K562 (cell line): ENCODE data around the gene ITGB3BP. TPM values are rescaled to one million over a fixed set of nuclear protein-coding genes. Genes with fewer than 3 reads are reported as not detected.
"Not testable (repeated sequence)": the region's sequence is repeated elsewhere in the genome, so short reads cannot be mapped to it uniquely, and the experiment has no call there.

ENCODE experiments used
- ATAC-seq: fragments of 200-7000 bp; cut with Tn5 transposase; 3 replicates; pipeline ENCODE4 v1.9.1; 2020; ENCODE audit warnings: moderate library complexity
- BruUV-seq: library from RNA; stranded (reverse); fragments of 400-500 nt; replicated peaks from 2 replicates; lab custom pipeline; 2021; lab: Mats Ljungman, UMichigan
- CTCF ChIA-PET: fragments of 300-600 bp; formaldehyde crosslinking; extraction: SDS; loops from one replicate; lab custom pipeline; 2021; ENCODE audit warnings: low intra/inter-chr PET ratio; lab: Yijun Ruan, JAX
- POLR2A ChIA-PET: fragments of 300-600, 350-650 bp; sonication (Branson Sonifier 250); formaldehyde crosslinking; extraction: SDS; loops from one replicate; lab custom pipeline; 2021; ENCODE audit warnings: antibody characterized with exemption, inconsistent platforms; lab: Yijun Ruan, JAX
- DNase-seq, 4 experiments: peaks; one replicate each; pipeline versions ENCODE4 v3.0.0 to v3.0.0-alpha.2; 2011 to 2018; ENCODE audit warnings: low spot score in 3 of 4, mixed read lengths in 3 of 4; ENCODE audit errors: extremely low read depth in 1 of 4
- FAIRE-seq: peaks from 2 replicates; lab custom pipeline; 2011; peaks lifted over from hg19 to GRCh38; lab: Jason Lieb, UNC
- H2AFZ ChIP-seq: 2 replicates; pipeline ENCODE4 v1.6.0; 2011; ENCODE audit warnings: low read depth, low read length, control low read depth, inconsistent platforms
- H3K27ac ChIP-seq: fragments of 200-600 bp; 3 replicates; pipeline ENCODE4 v1.8.0; 2011; ENCODE audit warnings: low read depth, mild to moderate bottlenecking, control low read depth, inconsistent platforms, low read length, moderate library complexity, mixed read lengths; ENCODE audit errors: extremely low read depth
- H3K27me3 ChIP-seq, 2 experiments: fragments of 300-600 bp in 1 of 2; 2 replicates in 1 of 2; 3 replicates in 1 of 2; pipeline versions ENCODE4 v1.6.0 to v1.8.0; 2011; ENCODE audit warnings: inconsistent platforms in 2 of 2, low read length in 2 of 2, mild to moderate bottlenecking in 1 of 2, mixed read lengths in 1 of 2, moderate library complexity in 1 of 2; ENCODE audit not compliant: control insufficient read depth in 2 of 2, insufficient read depth in 2 of 2
- H3K36me3 ChIP-seq: fragments of 300-600 bp; 3 replicates; pipeline ENCODE4 v1.8.0; 2011; ENCODE audit warnings: mild to moderate bottlenecking, low read length, inconsistent platforms; ENCODE audit not compliant: control insufficient read depth, insufficient read depth
- H3K4me1 ChIP-seq, 2 experiments: fragments of 200-600 bp in 1 of 2; replicated peaks in 1 of 2; 2 replicates in 1 of 2; 3 replicates in 1 of 2; pipeline versions ENCODE4 v1.5.1 to v1.8.0; 2011; ENCODE audit warnings: inconsistent platforms in 2 of 2, low read length in 2 of 2, mild to moderate bottlenecking in 1 of 2, mixed read lengths in 1 of 2, moderate library complexity in 1 of 2; ENCODE audit not compliant: control insufficient read depth in 2 of 2, insufficient read depth in 2 of 2
- H3K4me2 ChIP-seq: 2 replicates; pipeline ENCODE4 v1.6.1; 2011; ENCODE audit warnings: low read length, control low read depth, inconsistent platforms, mixed read lengths; ENCODE audit not compliant: insufficient read depth
- H3K4me3 ChIP-seq: fragments of 200-600 bp; sonication (generic), shearing (Covaris generic); 2 replicates; pipeline ENCODE4 v1.5.1; 2016; ENCODE audit warnings: control low read depth, inconsistent platforms
- H3K79me2 ChIP-seq: fragments of 200-600 bp; 3 replicates; pipeline ENCODE4 v1.8.0; 2011; ENCODE audit warnings: low read length, inconsistent platforms; ENCODE audit not compliant: control insufficient read depth, insufficient read depth
- H3K9ac ChIP-seq, 2 experiments: 2 replicates each; pipeline versions ENCODE4 v1.6.0 to v1.6.1; 2011; ENCODE audit warnings: low read depth in 2 of 2, low read length in 2 of 2, control low read depth in 1 of 2, inconsistent platforms in 1 of 2, mild to moderate bottlenecking in 1 of 2, mixed read lengths in 1 of 2; ENCODE audit not compliant: insufficient read depth in 1 of 2
- H3K9me1 ChIP-seq: one replicate; pipeline ENCODE4 v1.6.0; 2011; ENCODE audit warnings: inconsistent platforms, mild to moderate bottlenecking, low read length, moderate library complexity; ENCODE audit not compliant: control insufficient read depth, insufficient read depth
- H3K9me3 ChIP-seq: replicated peaks from 2 replicates; pipeline ENCODE4 v1.5.1; 2011; ENCODE audit warnings: low read depth, low read length, inconsistent platforms; ENCODE audit not compliant: control insufficient read depth, insufficient read depth
- H4K20me1 ChIP-seq: replicated peaks from 2 replicates; pipeline ENCODE4 v1.6.1; 2011; ENCODE audit warnings: low read length, inconsistent platforms, mixed read lengths; ENCODE audit not compliant: control insufficient read depth, insufficient read depth
- NR4A1 ChIP-seq, 2 experiments: fragments of 250-450 bp in 1 of 2; fragments of 450-650 bp in 1 of 2; sonication (Bioruptor Pico) in 1 of 2; IDR thresholded peaks; 2 replicates each; pipeline versions ENCODE4 v1.4.0 to v1.6.1; 2016 to 2020; ENCODE audit warnings: mild to moderate bottlenecking in 2 of 2, missing compliant biosample characterization in 1 of 2, missing genetic modification characterization in 1 of 2, moderate library complexity in 1 of 2
- RAD21 ChIP-seq, 2 experiments: fragments of 250-450 bp in 1 of 2; fragments of 450-650 bp in 1 of 2; sonication (Bioruptor Pico) in 1 of 2; formaldehyde crosslinking in 1 of 2; IDR thresholded peaks in 1 of 2; conservative IDR thresholded peaks in 1 of 2; 2 replicates each; pipeline versions ENCODE4 v1.4.0 to v1.8.0; 2020 to 2022; ENCODE audit warnings: mild to moderate bottlenecking in 2 of 2, moderate library complexity in 1 of 2
- WGBS: fragments of 100-300 bp; shearing (Covaris generic); methylation state at CpG from one replicate; pipeline ENCODE4 v1.1.6; 2016; ENCODE audit warnings: low coverage, mixed read lengths; ENCODE audit not compliant: insufficient coverage; ENCODE audit errors: missing lambda C conversion rate; 5-methylcytosine and 5-hydroxymethylcytosine counted together
- in situ Hi-C: fragments of 300-500 bp; cut with MboI; formaldehyde crosslinking; loops from 4 replicates; pipeline ENCODE4 v1.15.0; 2018; ENCODE audit warnings: inconsistent platforms, mixed read lengths
- intact Hi-C: fragments of 100-400 bp; cut with micrococcal nuclease; formaldehyde crosslinking; loops from 2 replicates; pipeline ENCODE4 v1.14.2; 2022
- polyA plus RNA-seq, 8 experiments: library from polyadenylated mRNA; depleted of rRNA in 4 of 8; stranded (reverse) in 5 of 8; unstranded in 3 of 8; fragments of >200 nt; fragmentation: Nextera tagmentation in 2 of 8; fragmentation: Illumina TruSeq in 1 of 8; extraction: Ambion mirVana in 2 of 8; extraction: Trizol in 1 of 8; gene quantifications; 2 replicates each; pipeline versions ENCODE4 v1.2.1 to v1.2.3, GENCODE V29; 2011 to 2014; ENCODE audit warnings: inconsistent platforms in 1 of 8, missing spikeins in 1 of 8
- total RNA-seq, 7 experiments: library from RNA; depleted of rRNA in 6 of 7; stranded (reverse); fragments of >200 nt in 6 of 7; fragmentation: Illumina TruSeq in 2 of 7; extraction: Trizol in 2 of 7; gene quantifications; 2 replicates each; pipeline versions ENCODE4 v1.2.1 to v1.2.3, GENCODE V29; 2011 to 2021; ENCODE audit warnings: low replicate concordance in 1 of 7
- TF ChIP-seq, protein P1 (sequence below), 2 experiments: fragments of 450-650 bp; conservative IDR thresholded peaks; 2 replicates each; pipeline ENCODE4 v1.6.1; 2017; ENCODE audit warnings: mild to moderate bottlenecking in 2 of 2, moderate library complexity in 2 of 2

ITGB3BP gene
- total and polyA plus RNA-seq, 9 of the 15 experiments (the other 6 are each of a cell fraction or from before 2014, with no cell fraction given), result 62.8 to 151 (median 110) TPM

DNA sequence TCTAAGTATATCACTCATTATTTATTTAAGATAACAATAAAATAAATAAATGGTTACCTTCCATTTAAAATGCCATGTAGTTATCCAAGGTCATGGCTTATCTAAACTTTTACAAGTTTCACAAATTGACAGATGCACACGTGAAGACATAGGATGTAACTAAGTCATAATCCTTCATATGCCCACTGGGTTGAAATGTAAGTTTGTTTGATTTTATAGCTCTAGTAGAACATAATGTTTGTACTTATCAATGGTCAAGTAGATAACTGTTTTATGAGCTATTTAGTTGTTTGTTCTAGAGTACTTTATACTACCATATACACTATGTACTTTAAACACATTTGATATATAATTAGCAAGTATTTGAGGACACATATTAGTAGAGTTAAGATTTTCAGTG lies 43.0 kb downstream of the ITGB3BP start:
- peaks cover 24% of the 10 kb centered on the region; the same call in 1 of the 3 replicates for H3K36me3 ChIP-seq
- no peak overlapping the region for H3K4me3 ChIP-seq
- ChIA-PET CTCF (no interaction called here), POLR2A (no interaction called here)
- H4K20me1 ChIP-seq, result no peaks in the 10 kb centered on the region
- H2AFZ ChIP-seq, result no peak overlapping the region
- DNase-seq, result no peak
- H3K27me3 ChIP-seq, result no peaks in the 10 kb centered on the region
- no peaks in the 10 kb centered on the region for H3K79me2 ChIP-seq
- intact Hi-C loops, result no loop called here
- TF ChIP-seq, protein P1, sequence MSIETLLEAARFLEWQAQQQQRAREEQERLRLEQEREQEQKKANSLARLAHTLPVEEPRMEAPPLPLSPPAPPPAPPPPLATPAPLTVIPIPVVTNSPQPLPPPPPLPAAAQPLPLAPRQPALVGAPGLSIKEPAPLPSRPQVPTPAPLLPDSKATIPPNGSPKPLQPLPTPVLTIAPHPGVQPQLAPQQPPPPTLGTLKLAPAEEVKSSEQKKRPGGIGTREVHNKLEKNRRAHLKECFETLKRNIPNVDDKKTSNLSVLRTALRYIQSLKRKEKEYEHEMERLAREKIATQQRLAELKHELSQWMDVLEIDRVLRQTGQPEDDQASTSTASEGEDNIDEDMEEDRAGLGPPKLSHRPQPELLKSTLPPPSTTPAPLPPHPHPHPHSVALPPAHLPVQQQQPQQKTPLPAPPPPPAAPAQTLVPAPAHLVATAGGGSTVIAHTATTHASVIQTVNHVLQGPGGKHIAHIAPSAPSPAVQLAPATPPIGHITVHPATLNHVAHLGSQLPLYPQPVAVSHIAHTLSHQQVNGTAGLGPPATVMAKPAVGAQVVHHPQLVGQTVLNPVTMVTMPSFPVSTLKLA (conservative IDR thresholded peaks at IDR 0.05), result no peak
- TF ChIP-seq NR4A1 (CRISPR knock-in tag; IDR thresholded peaks at IDR 0.05), result no peak
- TF ChIP-seq NR4A1 (tag; IDR thresholded peaks at IDR 0.05), result no peak
- TF ChIP-seq, all 486 proteins: peak for 0
- BruUV-seq, result no TSS peak
- H3K9ac ChIP-seq, result no peak overlapping the region
- in situ Hi-C loops, result no loop called here
- ATAC-seq (no peak), FAIRE-seq (no peak)
- WGBS, result 68% methylated on average over 1 of the region's 1 CpG
- H3K4me2 ChIP-seq, result no peak overlapping the region
- H3K9me1 ChIP-seq, result no peaks in the 10 kb centered on the region
- H3K9me3 ChIP-seq, result no peaks in the 10 kb centered on the region
- no peaks in the 10 kb centered on the region for H3K4me1 ChIP-seq
- H3K27ac ChIP-seq, result no peak overlapping the region

DNA sequence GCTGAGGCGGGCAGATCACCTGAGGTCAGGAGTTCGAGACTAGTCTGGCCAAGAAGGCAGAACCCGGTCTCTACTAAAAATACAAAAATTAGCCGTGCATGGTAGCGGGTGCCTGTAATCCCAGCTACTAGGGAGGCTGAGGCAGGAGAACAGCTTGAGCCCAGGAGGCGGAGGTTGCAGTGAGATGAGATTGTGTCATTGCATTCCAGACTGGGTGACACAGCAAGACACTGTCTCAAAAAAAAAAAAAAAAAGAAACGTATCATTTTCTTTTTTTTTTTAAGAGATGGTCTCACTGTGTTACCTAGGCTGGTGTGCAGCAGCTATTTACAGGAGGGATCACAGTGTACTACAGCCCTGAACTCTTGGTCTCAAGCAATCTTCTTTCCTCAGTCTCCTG lies 47.3 kb downstream of the ITGB3BP start:
- in situ Hi-C loops (no loop called here), intact Hi-C loops (no loop called here)
- no TSS peak for BruUV-seq
- no peak for DNase-seq
- Histone ChIP-seq H3K4me1 (no peaks in the 10 kb centered on the region), H3K9ac (no peak overlapping the region), H3K27ac (no peak overlapping the region), H3K79me2 (no peaks in the 10 kb centered on the region), H3K4me2 (no peak overlapping the region), H4K20me1 (no peaks in the 10 kb centered on the region), H3K9me1 (no peaks in the 10 kb centered on the region), H3K36me3 (peaks cover 23% of the 10 kb centered on the region; the same call in 1 of the 3 replicates), H2AFZ (no peak overlapping the region), H3K9me3 (no peaks in the 10 kb centered on the region), H3K27me3 (no peaks in the 10 kb centered on the region), H3K4me3 (no peak overlapping the region)
- CTCF ChIA-PET, result no interaction called here
- TF ChIP-seq RAD21 (CRISPR knock-in tag; conservative IDR thresholded peaks at IDR 0.05 in 1 of 2, IDR thresholded peaks at IDR 0.05 in 1 of 2), result no peak
- no peak for FAIRE-seq
- ATAC-seq, result no peak
- POLR2A ChIA-PET, result no interaction called here
- WGBS, result 93% methylated on average over 6 of the region's 7 CpGs

DNA sequence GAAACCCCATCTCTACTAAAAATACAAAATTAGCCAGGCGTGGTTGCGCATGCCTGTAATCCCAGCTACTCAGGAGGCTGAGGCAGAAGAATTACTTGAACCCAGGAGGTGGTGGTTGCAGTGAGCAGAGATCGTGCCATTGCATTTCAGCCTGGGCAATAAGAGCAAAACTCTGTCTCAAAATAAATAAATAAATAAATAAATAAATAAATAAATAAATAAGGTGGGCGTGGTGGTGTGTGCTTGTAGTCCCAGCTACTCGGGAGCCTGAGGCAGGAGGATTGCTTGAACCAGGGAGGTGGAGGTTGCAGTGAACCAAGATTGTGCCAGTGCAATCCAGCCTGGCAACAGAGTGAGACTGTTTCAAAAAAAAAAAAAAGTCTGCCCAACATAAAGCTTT lies 54.3 kb downstream of the ITGB3BP start:
- H3K4me2 ChIP-seq, DNase-seq, H3K9me3 ChIP-seq, ATAC-seq, POLR2A ChIA-PET, H3K4me1 ChIP-seq, H3K27ac ChIP-seq, CTCF ChIA-PET, H3K9ac ChIP-seq, H3K4me3 ChIP-seq, in situ Hi-C loops, FAIRE-seq, H3K36me3 ChIP-seq, H2AFZ ChIP-seq, H3K9me1 ChIP-seq, H3K27me3 ChIP-seq, H3K79me2 ChIP-seq, BruUV-seq, intact Hi-C loops, H4K20me1 ChIP-seq: not testable (repeated sequence)
- WGBS, result 92% methylated on average over 5 of the region's 5 CpGs
